Measurements from ENCODE around the gene LY6G6C.
"Not testable (repeated sequence)": the region's sequence is repeated elsewhere in the genome, so short reads cannot be mapped to it uniquely, and the experiment has no call there.

GRCh38 chr6:31709157-31709556 lies 12.4 kb downstream of the LY6G6C start:
- not testable (repeated sequence) for TF ChIP-seq CTCF (tag by site-specific recombination; IDR thresholded peaks at IDR 0.05); SP2 (tag by site-specific recombination; IDR thresholded peaks at IDR 0.05); ZNF560 (tag by site-specific recombination; IDR thresholded peaks at IDR 0.05; ENCODE audit: borderline replicate concordance); ZNF24 (tag by site-specific recombination; IDR thresholded peaks at IDR 0.05); KLF16 (tag by site-specific recombination; IDR thresholded peaks at IDR 0.05); BCL11A (tag by site-specific recombination; IDR thresholded peaks at IDR 0.05; ENCODE audit: low read depth); HOXA7 (CRISPR knock-in tag; IDR thresholded peaks at IDR 0.05; ENCODE audit: borderline replicate concordance); ZNF121 (tag by site-specific recombination; IDR thresholded peaks at IDR 0.05)
- TF ChIP-seq, protein P1, sequence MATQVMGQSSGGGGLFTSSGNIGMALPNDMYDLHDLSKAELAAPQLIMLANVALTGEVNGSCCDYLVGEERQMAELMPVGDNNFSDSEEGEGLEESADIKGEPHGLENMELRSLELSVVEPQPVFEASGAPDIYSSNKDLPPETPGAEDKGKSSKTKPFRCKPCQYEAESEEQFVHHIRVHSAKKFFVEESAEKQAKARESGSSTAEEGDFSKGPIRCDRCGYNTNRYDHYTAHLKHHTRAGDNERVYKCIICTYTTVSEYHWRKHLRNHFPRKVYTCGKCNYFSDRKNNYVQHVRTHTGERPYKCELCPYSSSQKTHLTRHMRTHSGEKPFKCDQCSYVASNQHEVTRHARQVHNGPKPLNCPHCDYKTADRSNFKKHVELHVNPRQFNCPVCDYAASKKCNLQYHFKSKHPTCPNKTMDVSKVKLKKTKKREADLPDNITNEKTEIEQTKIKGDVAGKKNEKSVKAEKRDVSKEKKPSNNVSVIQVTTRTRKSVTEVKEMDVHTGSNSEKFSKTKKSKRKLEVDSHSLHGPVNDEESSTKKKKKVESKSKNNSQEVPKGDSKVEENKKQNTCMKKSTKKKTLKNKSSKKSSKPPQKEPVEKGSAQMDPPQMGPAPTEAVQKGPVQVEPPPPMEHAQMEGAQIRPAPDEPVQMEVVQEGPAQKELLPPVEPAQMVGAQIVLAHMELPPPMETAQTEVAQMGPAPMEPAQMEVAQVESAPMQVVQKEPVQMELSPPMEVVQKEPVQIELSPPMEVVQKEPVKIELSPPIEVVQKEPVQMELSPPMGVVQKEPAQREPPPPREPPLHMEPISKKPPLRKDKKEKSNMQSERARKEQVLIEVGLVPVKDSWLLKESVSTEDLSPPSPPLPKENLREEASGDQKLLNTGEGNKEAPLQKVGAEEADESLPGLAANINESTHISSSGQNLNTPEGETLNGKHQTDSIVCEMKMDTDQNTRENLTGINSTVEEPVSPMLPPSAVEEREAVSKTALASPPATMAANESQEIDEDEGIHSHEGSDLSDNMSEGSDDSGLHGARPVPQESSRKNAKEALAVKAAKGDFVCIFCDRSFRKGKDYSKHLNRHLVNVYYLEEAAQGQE (tag by site-specific recombination; IDR thresholded peaks at IDR 0.05): not testable (repeated sequence)
